ENCODE data around the gene CCR8.

Gene CCR8

GRCh38 chr3:39285332-39285731 is 44.2 kb upstream of the CCR8 start:
- TF ChIP-seq, protein P1, sequence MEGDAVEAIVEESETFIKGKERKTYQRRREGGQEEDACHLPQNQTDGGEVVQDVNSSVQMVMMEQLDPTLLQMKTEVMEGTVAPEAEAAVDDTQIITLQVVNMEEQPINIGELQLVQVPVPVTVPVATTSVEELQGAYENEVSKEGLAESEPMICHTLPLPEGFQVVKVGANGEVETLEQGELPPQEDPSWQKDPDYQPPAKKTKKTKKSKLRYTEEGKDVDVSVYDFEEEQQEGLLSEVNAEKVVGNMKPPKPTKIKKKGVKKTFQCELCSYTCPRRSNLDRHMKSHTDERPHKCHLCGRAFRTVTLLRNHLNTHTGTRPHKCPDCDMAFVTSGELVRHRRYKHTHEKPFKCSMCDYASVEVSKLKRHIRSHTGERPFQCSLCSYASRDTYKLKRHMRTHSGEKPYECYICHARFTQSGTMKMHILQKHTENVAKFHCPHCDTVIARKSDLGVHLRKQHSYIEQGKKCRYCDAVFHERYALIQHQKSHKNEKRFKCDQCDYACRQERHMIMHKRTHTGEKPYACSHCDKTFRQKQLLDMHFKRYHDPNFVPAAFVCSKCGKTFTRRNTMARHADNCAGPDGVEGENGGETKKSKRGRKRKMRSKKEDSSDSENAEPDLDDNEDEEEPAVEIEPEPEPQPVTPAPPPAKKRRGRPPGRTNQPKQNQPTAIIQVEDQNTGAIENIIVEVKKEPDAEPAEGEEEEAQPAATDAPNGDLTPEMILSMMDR (IDR thresholded peaks at IDR 0.05; ENCODE audit: control insufficient read depth, insufficient read depth, low read depth, low read length, missing control alignments), result no peak
- no peak overlapping the region for H3K4me3 ChIP-seq (ENCODE audit: control insufficient read depth, low read depth, low read length)
- no peak for DNase-seq (ENCODE audit: low read depth)

- TF ChIP-seq, protein P1 (IDR thresholded peaks at IDR 0.05; ENCODE audit: control insufficient read depth, insufficient read depth, low read depth, low read length, missing control alignments), result no peak
- no peak overlapping the region for H3K4me3 ChIP-seq (ENCODE audit: control insufficient read depth, low read depth, low read length)
- DNase-seq (ENCODE audit: low read depth), result no peak
These were observed 42.7 kb upstream of the CCR8 start for GRCh38 chr3:39286771-39287170.

DNA sequence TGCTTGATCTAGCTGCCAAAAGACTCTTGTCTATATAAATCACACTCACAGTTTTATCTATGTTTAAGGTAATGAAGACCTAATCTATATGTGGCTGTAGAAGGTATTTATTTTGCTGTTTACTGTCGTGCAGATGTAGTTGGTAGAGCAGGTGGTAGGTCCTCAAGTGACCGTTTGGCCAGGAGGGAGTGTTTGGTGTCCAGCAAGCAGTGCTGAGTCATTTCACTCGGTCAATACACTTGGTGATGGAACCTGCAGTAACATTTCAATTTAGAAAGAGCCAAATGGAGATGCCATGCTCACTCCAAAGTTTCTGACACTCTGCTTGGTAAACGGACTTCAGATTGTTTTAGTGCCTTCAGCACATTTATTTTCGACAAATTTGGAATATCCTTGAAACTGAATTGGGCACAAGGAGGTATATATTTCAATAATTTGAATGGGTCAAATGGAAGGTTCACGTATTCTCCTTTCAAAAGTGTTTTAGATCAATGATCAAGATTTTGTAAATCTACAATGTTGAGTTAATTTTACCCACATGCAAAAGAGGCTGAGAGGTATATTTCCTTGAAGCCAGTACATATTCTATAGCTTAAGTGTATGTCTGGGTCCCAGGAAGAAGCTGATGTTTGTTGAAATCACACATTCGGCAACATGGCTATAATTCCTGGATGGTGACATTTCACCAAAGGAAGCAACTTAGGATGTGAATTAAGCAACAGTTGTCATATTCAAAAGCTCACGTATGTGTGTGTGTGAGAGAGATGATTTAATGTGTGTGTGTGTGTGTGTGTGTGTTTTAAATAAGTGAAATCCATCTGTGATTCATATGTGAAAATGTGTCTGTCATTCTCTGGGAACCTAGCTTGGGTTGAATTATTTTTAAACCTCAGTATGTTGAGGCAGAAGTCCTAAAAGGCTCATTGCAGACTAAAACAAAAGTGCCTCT is 42.0 kb upstream of the CCR8 start:
- TF ChIP-seq, protein P1 (IDR thresholded peaks at IDR 0.05; ENCODE audit: control insufficient read depth, insufficient read depth, low read depth, low read length, missing control alignments), result no peak
- DNase-seq (ENCODE audit: low read depth), result no peak
- no peak overlapping the region for H3K4me3 ChIP-seq (ENCODE audit: control insufficient read depth, low read depth, low read length)

DNA sequence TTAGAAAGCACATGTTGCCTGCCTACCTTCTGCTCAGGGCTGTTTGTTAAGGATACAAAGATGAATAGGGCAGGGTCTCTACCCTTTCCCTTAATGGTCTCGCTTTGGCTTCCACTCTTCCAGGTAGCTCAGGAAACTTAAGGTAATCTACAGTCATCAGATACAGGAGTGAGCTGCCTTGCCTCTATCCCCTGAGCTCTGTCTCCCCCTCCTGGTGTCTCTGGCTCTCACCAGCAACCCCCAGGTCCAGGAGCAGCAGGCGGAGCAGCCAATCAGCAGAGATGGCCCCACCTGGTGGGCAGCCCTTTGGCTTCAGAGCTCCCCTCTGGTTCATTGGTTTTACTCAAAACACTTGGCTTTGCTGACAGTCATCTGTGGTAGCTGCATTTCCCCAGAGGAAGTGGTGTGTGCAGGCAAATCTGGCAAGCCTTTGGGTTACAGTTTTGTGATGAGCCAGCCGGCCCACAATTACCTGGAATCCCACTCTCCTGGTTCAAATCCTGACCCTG is 41.2 kb upstream of the CCR8 start:
- no peak overlapping the region for H3K4me3 ChIP-seq (ENCODE audit: control insufficient read depth, low read depth, low read length)
- TF ChIP-seq, protein P1 (IDR thresholded peaks at IDR 0.05; ENCODE audit: control insufficient read depth, insufficient read depth, low read depth, low read length, missing control alignments), result peak; percentile 98
- DNase-seq (ENCODE audit: low read depth), result peak; percentile 14

GRCh38 chr3:39289107-39289506 is 40.4 kb upstream of the CCR8 start:
- no peak overlapping the region for H3K4me3 ChIP-seq (ENCODE audit: control insufficient read depth, low read depth, low read length)
- TF ChIP-seq, protein P1 (IDR thresholded peaks at IDR 0.05; ENCODE audit: control insufficient read depth, insufficient read depth, low read depth, low read length, missing control alignments), result no peak
- no peak for DNase-seq (ENCODE audit: low read depth)

GRCh38 chr3:39290255-39290654 is 39.3 kb upstream of the CCR8 start:
- no peak overlapping the region for H3K4me3 ChIP-seq (ENCODE audit: control insufficient read depth, low read depth, low read length)
- DNase-seq (ENCODE audit: low read depth), result no peak
- TF ChIP-seq, protein P1 (IDR thresholded peaks at IDR 0.05; ENCODE audit: control insufficient read depth, insufficient read depth, low read depth, low read length, missing control alignments), result no peak
